ENCODE data around the gene ICAM4.
A peak's percentile ranks its signal among the peaks of the same experiment; 100 is the strongest.

The ICAM4 gene

GRCh38 chr19:10291554-10292205, 4.9 kb downstream of the ICAM4 start:
- DNase-seq, result peak; percentile 69

- DNase-seq, result peak; percentile 88
Measured at GRCh38 chr19:10292206-10292788, 5.5 kb downstream of the ICAM4 start.

DNA sequence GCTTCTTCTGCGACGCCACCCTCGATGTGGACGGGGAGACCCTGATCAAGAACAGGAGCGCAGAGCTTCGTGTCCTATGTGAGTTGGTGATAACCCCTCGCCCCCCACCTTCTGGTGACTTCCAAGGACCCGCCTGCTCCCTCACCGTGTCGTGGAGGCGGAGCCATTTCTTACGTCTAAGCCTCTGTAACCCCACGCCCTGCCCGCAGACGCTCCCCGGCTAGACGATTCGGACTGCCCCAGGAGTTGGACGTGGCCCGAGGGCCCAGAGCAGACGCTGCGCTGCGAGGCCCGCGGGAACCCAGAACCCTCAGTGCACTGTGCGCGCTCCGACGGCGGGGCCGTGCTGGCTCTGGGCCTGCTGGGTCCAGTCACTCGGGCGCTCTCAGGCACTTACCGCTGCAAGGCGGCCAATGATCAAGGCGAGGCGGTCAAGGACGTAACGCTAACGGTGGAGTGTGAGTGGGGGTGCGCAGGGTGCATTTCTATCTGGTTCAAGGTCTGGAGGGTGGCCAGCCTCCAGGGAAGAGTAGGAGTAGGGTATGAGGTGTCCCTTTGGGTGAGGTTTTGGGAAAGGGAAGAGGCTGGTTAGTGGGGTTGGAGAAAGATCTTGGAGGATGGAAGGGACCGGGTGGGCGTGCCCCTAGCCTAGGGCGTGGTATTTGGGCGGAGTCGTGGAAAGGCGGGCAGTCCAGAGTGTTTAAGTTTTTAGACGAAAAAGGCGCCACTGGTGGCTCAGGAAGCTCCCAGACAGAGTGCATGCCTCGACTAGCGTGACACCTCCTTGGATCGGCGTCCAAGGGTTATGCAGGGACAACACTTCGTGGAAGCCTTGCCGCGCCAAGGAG, 6.3 kb downstream of the ICAM4 start:
- DNase-seq, result no peak

GRCh38 chr19:10293637-10294367, 7.0 kb downstream of the ICAM4 start:
- no peak for DNase-seq

GRCh38 chr19:10294368-10294697, 7.6 kb downstream of the ICAM4 start:
- no peak for DNase-seq

DNA sequence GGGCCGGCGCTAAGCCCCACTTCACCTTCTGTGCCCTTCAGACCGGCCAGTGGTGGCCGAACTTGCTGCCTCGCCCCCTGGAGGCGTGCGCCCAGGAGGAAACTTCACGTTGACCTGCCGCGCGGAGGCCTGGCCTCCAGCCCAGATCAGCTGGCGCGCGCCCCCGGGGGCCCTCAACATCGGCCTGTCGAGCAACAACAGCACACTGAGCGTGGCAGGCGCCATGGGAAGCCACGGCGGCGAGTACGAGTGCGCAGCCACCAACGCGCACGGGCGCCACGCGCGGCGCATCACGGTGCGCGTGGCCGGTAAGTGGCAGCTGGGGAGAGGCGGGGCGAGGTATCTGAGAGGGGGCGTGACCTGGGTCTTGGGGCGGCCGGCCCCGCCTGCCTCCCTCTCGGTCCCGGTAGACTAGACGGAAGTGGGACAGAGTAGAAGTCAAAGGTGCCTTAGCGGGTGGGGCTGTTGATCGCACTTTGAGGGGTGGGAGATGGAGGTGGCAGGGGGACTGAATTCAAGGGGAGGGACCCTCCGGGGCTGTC, 8.6 kb downstream of the ICAM4 start:
- peak; percentile 89 for DNase-seq

DNA sequence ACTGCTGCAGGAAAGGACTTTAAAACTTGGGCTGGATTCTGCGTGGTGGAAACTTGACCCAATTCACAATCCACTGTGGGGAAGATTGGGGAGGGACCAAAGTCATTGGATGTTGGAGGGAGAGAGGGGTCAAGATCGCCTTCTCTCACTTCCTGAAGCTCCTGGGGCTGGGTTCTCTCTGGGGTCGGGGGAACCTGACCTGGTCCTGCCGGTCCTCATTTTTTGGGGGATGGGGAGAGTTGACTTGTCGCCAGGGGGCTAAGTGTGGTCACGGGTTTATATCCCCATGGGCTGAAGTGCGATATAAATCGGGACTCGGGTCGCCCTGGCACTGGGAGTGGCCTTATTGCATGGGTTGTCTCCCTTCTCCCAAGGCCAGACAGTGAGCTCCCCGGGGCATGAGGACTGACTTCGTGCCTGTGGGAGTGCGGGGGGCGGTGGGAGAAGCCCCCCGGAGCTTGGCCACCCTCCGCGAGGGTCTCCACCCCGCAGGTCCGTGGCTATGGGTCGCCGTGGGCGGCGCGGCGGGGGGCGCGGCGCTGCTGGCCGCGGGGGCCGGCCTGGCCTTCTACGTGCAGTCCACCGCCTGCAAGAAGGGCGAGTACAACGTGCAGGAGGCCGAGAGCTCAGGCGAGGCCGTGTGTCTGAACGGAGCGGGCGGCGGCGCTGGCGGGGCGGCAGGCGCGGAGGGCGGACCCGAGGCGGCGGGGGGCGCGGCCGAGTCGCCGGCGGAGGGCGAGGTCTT, 9.3 kb downstream of the ICAM4 start:
- no peak for DNase-seq

GRCh38 chr19:10299545-10300458, 13.0 kb downstream of the ICAM4 start:
- DNase-seq, result no peak

DNA sequence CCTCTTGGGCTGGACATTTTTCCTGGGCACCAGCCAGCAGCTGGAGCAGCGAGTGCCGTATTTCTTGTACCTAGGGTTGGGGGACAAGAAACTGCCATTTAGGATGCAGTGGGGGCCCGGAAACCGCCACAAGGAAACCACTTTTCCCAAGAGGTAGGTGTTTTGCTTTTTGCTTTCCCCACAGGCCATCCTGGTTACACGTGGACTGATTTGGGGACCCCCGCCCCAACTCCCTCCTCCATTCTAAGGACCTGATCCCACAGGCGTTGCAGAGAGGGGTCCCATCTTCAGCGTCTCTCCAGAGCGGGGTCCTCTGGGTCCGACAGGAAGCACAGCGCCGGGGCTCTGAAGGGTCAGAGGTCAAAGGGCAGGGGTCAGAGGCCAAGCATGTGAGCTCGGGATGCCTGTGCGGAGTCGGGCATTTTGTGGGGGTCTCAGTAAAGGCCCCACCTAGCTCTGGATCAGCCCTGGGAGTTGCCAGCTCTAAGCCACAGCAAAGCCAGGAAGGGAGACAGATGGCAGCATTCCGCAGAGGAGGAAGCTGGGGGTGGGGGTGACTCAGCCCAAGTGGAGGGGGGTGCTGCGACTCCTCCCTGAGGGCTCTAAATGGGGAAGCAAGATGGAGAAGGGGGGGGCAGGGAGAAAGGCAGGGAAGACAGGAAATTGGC, 18.5 kb downstream of the ICAM4 start:
- no peak for DNase-seq

- no peak for DNase-seq
Measured at GRCh38 chr19:10306327-10306726, 19.6 kb downstream of the ICAM4 start.

DNA sequence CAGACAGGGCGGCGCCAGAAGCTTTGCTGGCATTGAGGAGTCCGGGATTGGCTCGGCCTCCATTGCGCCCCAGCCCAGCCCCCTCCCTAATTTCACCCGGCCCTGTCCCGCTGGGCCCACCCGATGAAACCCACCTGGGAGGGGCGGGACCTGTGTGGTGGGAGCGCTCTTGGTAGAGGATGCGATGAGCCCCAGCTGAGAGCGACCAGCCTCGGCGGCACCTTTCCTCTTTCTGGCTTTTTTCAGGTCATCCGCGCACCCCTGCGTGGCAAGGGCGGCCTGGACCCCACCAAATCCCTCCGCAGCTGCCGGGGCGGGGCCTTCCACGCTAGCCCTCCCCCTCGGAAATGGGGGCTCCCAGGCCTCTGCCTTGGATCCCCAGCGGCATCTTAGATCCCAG, 22.7 kb downstream of the ICAM4 start, which contains the start of gene ZGLP1:
ZGLP1 (minus strand) TSS at position 393 of the 400 bp plus-strand sequence.
- DNase-seq, result no peak

DNA sequence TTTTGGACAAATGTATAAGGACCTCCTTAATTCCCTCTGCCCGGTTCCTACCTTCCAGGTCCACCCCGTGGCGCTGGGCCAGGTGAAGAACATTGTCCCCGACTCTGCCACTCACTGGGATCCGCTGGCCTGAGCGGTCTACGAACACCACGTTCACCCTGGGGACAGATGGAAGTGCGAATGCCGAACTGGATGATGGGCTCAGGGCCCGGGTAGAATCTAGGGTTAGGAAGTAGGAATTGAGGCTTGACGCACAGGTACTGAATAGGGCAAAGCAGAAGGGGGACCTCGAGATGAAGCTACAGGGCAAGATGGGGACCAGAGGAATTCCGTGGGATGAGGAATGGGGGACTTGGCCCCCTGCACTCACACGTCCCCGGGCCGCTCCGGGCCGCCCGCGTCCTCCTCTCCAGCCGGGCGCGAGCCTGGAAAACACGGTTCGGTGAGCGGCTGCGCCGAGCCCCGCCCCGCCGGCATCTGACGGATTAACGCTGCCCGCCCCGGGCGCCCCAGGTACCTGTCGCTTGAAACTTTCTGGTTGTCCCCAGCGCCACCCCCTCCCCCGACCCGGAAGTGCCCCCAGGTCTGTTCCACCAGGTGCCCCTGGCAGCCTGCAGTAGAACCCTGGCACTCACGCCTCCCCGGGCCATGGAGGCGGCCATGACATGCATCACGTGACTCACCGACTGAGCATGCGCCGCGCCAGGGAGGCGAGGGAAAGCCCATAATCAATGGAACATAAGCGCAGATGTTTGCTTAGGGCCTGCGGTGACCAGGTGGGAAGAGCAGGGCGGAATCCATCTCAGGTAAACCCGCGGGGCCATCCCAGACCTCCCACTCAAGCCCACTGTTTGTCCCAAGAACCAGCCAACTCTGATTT, 28.8 kb downstream of the ICAM4 start, which contains the start of gene FDX2:
FDX2 (minus strand) TSS at position 681 of the 880 bp plus-strand sequence; CDS start at position 662, 19 bp downstream.
- DNase-seq, result peak; percentile 97

DNA sequence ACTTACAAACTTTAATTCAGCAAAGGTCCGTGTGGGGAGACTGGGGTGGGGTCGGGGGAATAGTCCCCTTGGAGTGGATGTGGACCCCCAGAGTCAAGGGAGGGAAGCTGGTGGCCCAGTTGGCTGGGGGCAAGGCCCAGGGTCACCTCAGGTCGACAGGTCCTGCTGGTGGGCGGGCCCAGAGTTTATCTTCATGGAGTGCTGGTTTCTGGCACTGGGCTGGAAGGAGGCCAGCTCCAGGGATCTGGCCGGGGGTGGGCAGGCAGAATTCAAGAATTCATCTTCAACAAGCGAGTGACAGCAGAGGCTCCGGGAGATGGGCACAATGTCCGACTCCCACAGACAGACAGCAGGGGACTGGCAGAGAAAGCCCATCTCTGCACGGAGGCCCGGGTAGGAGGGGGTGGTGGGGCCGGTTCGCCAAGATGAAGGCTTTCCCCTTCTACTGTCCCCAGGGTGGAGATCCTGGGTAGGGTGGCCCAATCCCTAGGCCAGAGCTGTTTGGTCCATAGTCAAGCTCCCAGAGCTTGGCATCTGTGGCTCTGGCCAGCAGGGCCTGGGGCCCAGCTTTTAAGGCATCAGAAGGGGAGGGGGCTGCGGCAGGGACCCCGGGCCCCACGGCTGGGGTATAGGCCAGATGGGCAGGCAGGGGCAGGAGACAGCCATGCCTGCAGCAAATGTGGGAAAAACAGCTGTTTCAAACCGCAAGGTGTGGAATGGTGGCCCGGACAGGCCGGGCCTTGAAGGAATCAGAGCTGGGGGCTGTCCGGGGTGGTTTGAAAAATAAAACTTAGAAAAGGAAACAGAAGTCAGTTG, 29.7 kb downstream of the ICAM4 start:
- no peak for DNase-seq

- DNase-seq, result no peak
Measured at GRCh38 chr19:10317045-10317856, 30.5 kb downstream of the ICAM4 start.

DNA sequence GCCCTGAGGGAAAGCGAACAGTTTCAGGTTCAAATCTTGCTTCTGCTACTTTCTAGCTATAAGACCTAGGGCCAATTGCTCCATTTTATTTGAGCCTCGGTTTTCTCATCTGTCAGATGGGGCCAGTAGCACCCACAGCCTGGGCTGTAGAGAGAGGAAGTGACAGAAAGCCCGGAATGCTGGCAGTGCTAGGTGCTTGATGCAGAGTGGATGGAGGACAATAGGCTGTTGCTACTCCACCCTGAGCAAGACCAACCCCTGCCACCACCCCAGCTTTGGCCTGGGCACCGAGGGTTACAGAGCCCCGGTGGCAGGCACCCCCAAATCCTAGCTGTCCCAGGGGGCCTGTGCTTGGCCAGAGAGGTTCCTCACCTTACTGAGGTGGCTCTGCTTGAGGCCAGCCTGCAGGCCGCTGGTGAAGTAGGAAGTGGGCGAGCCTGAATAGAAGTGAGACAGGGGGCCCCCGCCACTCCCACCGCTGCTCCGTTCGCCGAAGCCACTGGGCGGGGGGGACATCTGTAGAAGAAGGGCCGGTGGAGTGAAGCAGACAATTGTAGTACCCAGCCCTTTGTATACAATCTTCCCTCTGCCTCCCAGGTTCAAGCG, 31.2 kb downstream of the ICAM4 start:
- no peak for DNase-seq

GRCh38 chr19:10318807-10319682, 32.3 kb downstream of the ICAM4 start:
- DNase-seq, result no peak

Measured in activated effector memory CD4-positive, alpha-beta T cell treated with anti-CD3 and anti-CD28 coated beads, Interleukin-2, amount 50 U/mL, for 16 hours (primary cell).